ENCODE data around the gene RINL. TPM values are rescaled to one million over a fixed set of nuclear protein-coding genes. Genes with fewer than 3 reads are reported as not detected.
"Not testable (repeated sequence)": the region's sequence is repeated elsewhere in the genome, so short reads cannot be mapped to it uniquely, and the experiment has no call there.

The RINL gene
- total RNA-seq, 1 donor from 2014 or later, result 21.6 TPM

DNA sequence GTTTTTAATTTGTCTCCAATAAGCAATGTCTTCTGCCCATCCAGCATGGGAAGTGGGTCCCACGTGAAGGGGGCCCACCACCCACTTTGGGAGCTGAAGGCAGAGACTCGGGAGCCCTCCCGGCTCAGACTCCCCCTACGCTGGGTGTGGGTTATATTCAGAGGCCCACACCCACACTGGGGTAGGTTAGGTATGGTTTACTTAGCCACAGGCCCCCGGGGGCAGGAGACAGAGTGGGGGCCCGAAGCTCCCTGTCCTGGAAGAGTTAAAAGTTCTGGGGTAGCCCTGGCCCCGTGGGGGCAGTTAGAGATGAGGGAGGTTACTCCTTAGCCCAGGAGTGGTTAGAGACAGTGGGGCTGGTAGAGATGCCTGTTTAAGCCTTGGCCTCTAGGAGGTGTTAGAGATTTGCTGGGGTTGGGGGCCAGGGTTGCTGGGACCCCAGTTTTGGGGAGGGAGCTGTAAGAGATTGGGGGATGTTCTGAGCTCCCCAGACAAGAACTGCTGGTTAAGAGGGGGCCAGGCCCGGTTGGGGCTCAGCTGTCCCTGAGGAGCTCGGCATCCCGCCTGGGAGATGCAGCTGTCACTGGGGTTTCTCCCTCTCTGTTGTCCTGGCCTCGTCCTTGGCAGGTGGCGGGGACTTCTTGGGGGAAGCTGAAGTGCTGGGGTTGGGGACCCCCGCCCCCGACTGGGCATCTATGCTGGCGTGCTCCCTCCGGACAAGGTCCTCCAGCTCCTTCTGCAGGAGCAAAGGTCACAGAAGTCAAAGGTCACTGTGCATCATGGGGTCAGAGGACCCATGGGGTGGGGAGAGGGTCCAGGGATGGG, 712 bp upstream of the RINL start:
- no peak for DNase-seq (ENCODE audit: low read depth)
- no peaks in the 10 kb centered on the region for H3K27me3 ChIP-seq (ENCODE audit: control insufficient read depth, insufficient read depth, low read length)
- TF ChIP-seq, protein P1, sequence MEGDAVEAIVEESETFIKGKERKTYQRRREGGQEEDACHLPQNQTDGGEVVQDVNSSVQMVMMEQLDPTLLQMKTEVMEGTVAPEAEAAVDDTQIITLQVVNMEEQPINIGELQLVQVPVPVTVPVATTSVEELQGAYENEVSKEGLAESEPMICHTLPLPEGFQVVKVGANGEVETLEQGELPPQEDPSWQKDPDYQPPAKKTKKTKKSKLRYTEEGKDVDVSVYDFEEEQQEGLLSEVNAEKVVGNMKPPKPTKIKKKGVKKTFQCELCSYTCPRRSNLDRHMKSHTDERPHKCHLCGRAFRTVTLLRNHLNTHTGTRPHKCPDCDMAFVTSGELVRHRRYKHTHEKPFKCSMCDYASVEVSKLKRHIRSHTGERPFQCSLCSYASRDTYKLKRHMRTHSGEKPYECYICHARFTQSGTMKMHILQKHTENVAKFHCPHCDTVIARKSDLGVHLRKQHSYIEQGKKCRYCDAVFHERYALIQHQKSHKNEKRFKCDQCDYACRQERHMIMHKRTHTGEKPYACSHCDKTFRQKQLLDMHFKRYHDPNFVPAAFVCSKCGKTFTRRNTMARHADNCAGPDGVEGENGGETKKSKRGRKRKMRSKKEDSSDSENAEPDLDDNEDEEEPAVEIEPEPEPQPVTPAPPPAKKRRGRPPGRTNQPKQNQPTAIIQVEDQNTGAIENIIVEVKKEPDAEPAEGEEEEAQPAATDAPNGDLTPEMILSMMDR (IDR thresholded peaks at IDR 0.05; ENCODE audit: insufficient read depth, low read length, poor library complexity, severe bottlenecking), result no peak
- no peaks in the 10 kb centered on the region for H3K36me3 ChIP-seq (ENCODE audit: control insufficient read depth, insufficient read depth, low read length)
- no peak overlapping the region for H3K4me3 ChIP-seq (ENCODE audit: low read depth, low read length)

DNA sequence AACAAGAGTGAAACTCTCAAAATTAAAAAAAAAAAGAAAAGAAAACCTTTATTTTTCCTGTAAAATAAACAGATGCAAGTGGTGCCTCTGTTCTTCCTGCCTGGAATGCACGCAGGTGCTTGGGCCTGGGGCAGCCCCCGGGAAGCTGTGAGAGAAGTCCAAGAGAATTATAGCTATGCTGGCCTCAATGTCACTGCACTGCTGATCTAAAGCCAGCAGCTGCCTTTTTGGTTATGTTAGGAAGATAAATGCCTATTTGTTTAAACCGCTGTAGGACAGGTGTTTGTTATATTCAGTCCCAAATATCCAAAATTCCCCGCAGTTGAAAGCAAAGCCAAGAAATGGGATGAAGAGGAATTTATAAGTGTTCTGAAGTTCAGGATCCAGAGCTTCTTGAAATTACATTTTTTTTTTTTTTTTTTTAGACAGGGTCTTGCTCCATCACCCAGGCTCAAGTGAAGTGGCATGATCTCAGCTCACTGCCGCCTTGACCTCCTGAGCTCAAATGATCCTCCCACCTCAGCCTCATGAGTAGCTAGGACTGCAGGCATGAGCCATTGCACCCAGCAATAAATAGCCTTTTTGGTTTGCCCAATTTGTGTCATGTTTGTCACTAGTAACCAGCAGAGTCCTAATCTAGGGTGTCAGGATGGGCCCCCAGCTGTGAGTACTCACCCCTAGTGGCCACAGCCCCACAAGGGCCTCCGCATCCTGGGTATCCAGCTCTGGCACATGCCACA, 2.2 kb downstream of the RINL start:
- no peak for DNase-seq (ENCODE audit: low read depth)

DNA sequence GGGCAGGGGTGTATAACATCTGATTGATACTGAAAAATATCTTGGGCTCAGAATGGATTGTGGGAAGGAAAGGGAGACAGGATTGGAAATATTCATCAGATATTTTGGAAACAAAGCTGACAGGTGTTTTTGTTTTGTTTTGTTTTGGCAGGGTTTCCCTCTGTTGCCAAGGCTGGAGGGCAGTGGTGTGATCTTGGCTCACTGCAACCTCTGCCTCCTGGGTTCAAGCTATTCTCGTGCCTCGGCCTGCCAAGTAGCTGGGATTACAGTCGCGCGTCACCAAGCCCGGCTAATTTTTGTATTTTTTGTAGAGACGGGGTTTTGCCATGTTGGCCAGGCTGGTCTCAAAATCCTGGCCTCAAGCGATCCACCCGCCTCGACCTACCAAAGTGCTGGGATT, 4.7 kb downstream of the RINL start:
- not testable (repeated sequence) for H3K27me3 ChIP-seq (ENCODE audit: control insufficient read depth, insufficient read depth, low read length); H3K4me3 ChIP-seq (ENCODE audit: low read depth, low read length); H3K36me3 ChIP-seq (ENCODE audit: control insufficient read depth, insufficient read depth, low read length); DNase-seq (ENCODE audit: low read depth)

More for the DNA sequence above, 2.2 kb downstream of the RINL start:
- Histone ChIP-seq H3K27me3 (ENCODE audit: control insufficient read depth, insufficient read depth, low read length) (no peaks in the 10 kb centered on the region), H3K36me3 (ENCODE audit: control insufficient read depth, insufficient read depth, low read length) (no peaks in the 10 kb centered on the region), H3K4me3 (ENCODE audit: low read depth, low read length) (no peak overlapping the region)
- TF ChIP-seq, protein P1 (IDR thresholded peaks at IDR 0.05; ENCODE audit: insufficient read depth, low read length, poor library complexity, severe bottlenecking), result no peak

DNA sequence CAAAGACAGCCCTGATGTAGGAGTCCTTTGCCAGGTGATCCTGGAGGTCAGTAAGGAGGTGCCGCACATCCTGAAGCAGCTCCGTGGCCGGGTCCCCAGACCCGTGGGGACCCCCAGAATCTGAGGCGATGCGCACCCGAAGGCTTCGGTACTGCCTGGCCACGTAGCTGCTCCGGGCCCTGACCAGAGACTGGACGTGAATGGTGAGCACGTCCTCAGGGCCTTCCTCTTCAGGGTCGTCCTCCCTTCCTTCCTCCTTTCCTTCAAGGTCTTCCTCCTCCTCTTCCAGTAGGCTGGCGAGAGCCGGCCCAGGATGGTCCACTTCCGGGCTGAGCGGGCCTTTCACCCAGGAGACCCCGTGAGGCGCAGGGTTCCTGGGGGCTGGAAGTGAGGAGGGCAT, 7.5 kb downstream of the RINL start:
- no peaks in the 10 kb centered on the region for H3K36me3 ChIP-seq (ENCODE audit: control insufficient read depth, insufficient read depth, low read length)
- TF ChIP-seq, protein P1 (IDR thresholded peaks at IDR 0.05; ENCODE audit: insufficient read depth, low read length, poor library complexity, severe bottlenecking), result no peak
- DNase-seq (ENCODE audit: low read depth), result no peak
- H3K4me3 ChIP-seq (ENCODE audit: low read depth, low read length), result no peak overlapping the region
- H3K27me3 ChIP-seq (ENCODE audit: control insufficient read depth, insufficient read depth, low read length), result peaks cover 5% of the 10 kb centered on the region

DNA sequence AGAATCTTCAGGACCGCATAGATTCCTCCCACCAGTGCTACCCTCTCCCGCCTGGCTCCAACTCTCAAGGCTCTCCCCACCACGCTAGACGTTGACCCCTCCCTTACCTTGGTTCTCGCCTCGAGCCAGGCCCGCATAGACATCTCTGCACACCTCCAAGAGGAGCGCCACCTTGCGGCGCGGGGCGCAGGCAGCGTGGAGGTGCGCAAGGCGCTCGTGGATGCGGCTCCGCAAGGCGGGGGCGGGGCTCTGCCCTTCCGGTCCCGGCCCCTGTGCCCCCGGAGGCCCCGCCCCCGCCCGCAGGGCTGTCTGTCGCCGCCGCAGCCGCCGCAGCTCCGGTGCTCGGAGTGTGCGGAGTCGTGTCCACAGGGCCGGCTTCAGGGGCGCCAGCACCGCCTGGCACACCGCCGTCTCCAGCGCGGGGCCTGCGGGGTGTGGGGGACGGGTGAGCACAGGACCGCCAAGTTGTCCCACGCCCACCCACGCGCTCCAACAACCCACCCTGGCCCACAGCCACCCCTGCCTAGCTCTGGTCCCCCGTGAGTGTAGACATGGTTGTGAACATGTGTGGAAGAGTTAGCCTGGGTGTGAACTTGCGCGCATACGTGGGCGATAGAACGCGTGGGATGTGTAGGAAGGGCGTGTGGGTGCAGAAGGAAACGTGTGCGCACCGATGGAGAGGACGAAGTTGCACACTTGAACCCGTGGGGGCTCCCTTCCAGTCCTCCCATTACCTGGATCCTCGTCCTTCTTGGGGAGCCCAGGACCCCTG, 8.1 kb downstream of the RINL start:
- Histone ChIP-seq H3K4me3 (ENCODE audit: low read depth, low read length) (peak overlapping the region; percentile 33), H3K36me3 (ENCODE audit: control insufficient read depth, insufficient read depth, low read length) (no peaks in the 10 kb centered on the region), H3K27me3 (ENCODE audit: control insufficient read depth, insufficient read depth, low read length) (peaks cover 5% of the 10 kb centered on the region)
- TF ChIP-seq, protein P1 (IDR thresholded peaks at IDR 0.05; ENCODE audit: insufficient read depth, low read length, poor library complexity, severe bottlenecking), result peak; percentile 71
- no peak for DNase-seq (ENCODE audit: low read depth)
